ENCODE data around the gene SCAP.

GRCh38 chr3:47412842-47413520 lies 62.8 kb downstream of the SCAP start:
- TF ChIP-seq KLF10 (tag by site-specific recombination; IDR thresholded peaks at IDR 0.05) (no peak), ZFP41 (tag by site-specific recombination; IDR thresholded peaks at IDR 0.05; ENCODE audit: borderline replicate concordance) (no peak), ZFP3 (tag by site-specific recombination; IDR thresholded peaks at IDR 0.05; ENCODE audit: low read depth) (no peak), ZNF639 (tag by site-specific recombination; IDR thresholded peaks at IDR 0.05) (no peak), ZNF776 (tag by site-specific recombination; IDR thresholded peaks at IDR 0.05; ENCODE audit: borderline replicate concordance) (no peak), ZNF560 (tag by site-specific recombination; IDR thresholded peaks at IDR 0.05; ENCODE audit: borderline replicate concordance) (no peak), MYNN (tag by site-specific recombination; IDR thresholded peaks at IDR 0.05; ENCODE audit: borderline replicate concordance) (no peak), ZNF274 (IDR thresholded peaks at IDR 0.05; ENCODE audit: low read length) (no peak), ZNF274 (tag by site-specific recombination; IDR thresholded peaks at IDR 0.05; ENCODE audit: borderline replicate concordance) (no peak), ZNF501 (tag by site-specific recombination; IDR thresholded peaks at IDR 0.05) (no peak), ZNF302 (tag by site-specific recombination; IDR thresholded peaks at IDR 0.05; ENCODE audit: low read depth) (no peak), ZNF785 (tag by site-specific recombination; IDR thresholded peaks at IDR 0.05) (no peak)
- TF ChIP-seq, protein P1, sequence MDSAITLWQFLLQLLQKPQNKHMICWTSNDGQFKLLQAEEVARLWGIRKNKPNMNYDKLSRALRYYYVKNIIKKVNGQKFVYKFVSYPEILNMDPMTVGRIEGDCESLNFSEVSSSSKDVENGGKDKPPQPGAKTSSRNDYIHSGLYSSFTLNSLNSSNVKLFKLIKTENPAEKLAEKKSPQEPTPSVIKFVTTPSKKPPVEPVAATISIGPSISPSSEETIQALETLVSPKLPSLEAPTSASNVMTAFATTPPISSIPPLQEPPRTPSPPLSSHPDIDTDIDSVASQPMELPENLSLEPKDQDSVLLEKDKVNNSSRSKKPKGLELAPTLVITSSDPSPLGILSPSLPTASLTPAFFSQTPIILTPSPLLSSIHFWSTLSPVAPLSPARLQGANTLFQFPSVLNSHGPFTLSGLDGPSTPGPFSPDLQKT (IDR thresholded peaks at IDR 0.05; ENCODE audit: borderline replicate concordance, low read depth, low read length), result no peak
- TF ChIP-seq, protein P2, sequence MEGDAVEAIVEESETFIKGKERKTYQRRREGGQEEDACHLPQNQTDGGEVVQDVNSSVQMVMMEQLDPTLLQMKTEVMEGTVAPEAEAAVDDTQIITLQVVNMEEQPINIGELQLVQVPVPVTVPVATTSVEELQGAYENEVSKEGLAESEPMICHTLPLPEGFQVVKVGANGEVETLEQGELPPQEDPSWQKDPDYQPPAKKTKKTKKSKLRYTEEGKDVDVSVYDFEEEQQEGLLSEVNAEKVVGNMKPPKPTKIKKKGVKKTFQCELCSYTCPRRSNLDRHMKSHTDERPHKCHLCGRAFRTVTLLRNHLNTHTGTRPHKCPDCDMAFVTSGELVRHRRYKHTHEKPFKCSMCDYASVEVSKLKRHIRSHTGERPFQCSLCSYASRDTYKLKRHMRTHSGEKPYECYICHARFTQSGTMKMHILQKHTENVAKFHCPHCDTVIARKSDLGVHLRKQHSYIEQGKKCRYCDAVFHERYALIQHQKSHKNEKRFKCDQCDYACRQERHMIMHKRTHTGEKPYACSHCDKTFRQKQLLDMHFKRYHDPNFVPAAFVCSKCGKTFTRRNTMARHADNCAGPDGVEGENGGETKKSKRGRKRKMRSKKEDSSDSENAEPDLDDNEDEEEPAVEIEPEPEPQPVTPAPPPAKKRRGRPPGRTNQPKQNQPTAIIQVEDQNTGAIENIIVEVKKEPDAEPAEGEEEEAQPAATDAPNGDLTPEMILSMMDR (tag by site-specific recombination; IDR thresholded peaks at IDR 0.05), result no peak
- TF ChIP-seq, protein P3, sequence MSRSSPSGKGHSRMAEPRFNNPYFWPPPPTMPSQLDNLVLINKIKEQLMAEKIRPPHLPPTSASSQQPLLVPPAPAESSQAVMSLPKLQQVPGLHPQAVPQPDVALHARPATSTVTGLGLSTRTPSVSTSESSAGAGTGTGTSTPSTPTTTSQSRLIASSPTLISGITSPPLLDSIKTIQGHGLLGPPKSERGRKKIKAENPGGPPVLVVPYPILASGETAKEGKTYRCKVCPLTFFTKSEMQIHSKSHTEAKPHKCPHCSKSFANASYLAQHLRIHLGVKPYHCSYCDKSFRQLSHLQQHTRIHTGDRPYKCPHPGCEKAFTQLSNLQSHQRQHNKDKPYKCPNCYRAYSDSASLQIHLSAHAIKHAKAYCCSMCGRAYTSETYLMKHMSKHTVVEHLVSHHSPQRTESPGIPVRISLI (tag by site-specific recombination; IDR thresholded peaks at IDR 0.05), result no peak

Data from HEK293 (cell line).